Parietal lobe (tissue), 2 donors: ENCODE data around the gene PEG3. TPM values are rescaled to one million over a fixed set of nuclear protein-coding genes. Genes with fewer than 3 reads are reported as not detected.

Experiments
- small RNA-seq: library from RNA; depleted of rRNA; stranded (forward); fragments of <200 nt; gene quantifications from one replicate; pipeline ENCODE3, GENCODE V24; 2014; ENCODE audit warnings: low replicate concordance
- total RNA-seq: library from RNA; depleted of rRNA; stranded (reverse); fragments of >200 nt; gene quantifications from one replicate; pipeline ENCODE4 v1.2.3, GENCODE V29; 2014

The PEG3 gene
- 63.5 TPM for total RNA-seq

DNA sequence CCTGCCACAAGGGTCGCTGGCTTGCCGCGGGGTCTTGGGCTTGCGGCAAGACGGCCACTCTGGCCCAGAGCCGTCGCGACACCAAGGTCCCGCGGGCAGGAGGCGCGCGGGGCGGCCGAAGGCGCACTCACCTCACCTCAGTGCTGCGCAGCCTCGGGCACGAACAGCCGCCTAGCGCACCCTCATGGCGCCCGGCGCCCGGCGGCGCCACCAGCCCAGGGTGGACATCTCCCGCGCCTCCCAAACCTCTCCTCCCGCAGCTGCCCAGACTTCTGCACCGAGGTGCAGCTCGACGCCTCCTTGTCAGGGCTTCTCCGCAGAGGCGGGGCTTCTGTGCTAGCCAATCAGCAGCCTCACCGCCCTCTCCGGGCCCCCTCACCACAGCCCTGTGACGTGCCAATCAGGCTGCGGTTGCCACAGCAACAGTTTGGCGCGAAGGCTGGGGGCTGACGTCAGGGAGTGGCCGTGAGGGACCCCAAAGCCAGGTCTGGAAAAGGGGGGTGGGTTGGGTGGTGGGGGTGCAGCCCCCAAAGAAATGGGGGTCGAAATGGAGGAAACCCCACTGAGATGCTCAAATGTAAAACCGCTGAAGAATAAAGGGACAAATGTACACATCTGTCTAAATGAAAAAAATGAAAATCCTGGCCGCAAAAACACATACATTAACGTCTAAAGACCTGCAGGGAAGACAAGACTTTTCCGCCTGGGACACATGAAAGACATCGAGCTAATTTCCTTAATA lies at the start of gene PEG3, which contains the start of gene ZIM2:
Gene PEG3, minus strand, starts transcription at position 276 of the 742 bp plus-strand sequence. CDS start 16,071 bp downstream, outside the sequence.
Gene ZIM2, minus strand, starts transcription at position 276 of the 742 bp plus-strand sequence. CDS start 16,449 bp downstream, outside the sequence.

Small RNAs within 50 kb of the gene (small RNA-seq; reads per million reads assigned to genes)
- not detected for gene AC006115.2

Other genes with a start within 250 kb of the PEG3 start
- 41.6 TPM for gene ZNF71, start 245.4 kb downstream of the PEG3 start, total RNA-seq
- gene SMIM17, start 197.6 kb downstream of the PEG3 start, total RNA-seq: 11.9 TPM
- gene ZNF835, start 169.0 kb downstream of the PEG3 start, total RNA-seq: 11.0 TPM
- 7.8 TPM for gene ZIM2, start within 50 bp of the PEG3 start, total RNA-seq